22Rv1 (cell line): ENCODE measurements around the gene DDX42.

Experiments
- CTCF ChIP-seq: fragments of 450-650 bp; IDR thresholded peaks from 2 replicates; pipeline ENCODE4 v1.5.1; 2017; ENCODE audit warnings: mild to moderate bottlenecking
- ZFX ChIP-seq: fragments of 450-650 bp; IDR thresholded peaks from 2 replicates; pipeline ENCODE4 v1.6.1; 2017; ENCODE audit warnings: antibody characterized with exemption, borderline replicate concordance

GRCh38 chr17:63741143-63741407, 32.9 kb upstream of the DDX42 start:
- no peak for TF ChIP-seq CTCF
- no peak for TF ChIP-seq ZFX
